CD4-positive, alpha-beta T cell treated with Interleukin-1 beta for 1 hour (primary cell): Measurements from ENCODE around the gene SH3RF3.
"Not testable (repeated sequence)": the region's sequence is repeated elsewhere in the genome, so short reads cannot be mapped to it uniquely, and the experiment has no call there.

ENCODE experiments used
- DNase-seq, 2 donors: peaks; one replicate each; pipeline ENCODE4 v3.0.0-alpha.2; 2020 to 2022

SH3RF3 gene

DNA sequence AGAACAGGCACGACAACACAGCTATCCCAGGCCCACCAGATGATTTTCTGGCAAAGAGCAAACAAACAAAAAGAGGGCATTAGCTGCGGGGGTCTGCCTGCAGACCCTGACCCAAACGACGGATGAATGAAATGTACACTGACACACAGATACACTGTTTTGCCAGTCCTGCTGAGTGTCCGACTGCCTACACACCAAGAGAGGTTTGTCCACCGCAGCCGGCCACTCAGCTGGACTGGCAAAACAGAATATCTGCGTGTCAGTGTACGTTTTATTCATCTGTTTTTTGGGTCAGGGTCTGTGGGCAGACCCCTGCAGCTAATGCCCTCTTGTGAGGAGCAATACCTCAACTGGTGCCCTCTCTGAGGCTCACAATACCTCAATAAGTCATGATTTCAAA, 10.7 kb upstream of the SH3RF3 start:
- no peak for DNase-seq

DNA sequence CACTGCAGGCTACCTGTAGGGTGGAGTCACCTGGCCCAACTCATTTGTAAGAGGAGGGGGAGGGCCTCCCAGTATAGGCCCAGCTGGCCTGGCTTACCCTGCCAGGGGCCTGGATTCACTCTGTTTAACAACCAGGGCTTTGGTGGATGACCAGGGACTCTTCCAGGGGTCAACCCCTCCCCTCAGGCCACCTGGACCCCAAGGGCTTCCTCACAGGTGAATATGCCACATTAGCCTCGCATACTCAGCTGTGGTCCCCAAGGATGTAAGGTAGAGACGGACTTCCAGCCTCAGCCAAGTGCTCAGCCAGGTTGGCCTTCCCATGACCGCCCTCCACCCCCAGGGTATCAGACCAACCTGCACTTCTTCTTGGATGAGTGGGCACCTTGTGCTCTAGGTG, 8.8 kb upstream of the SH3RF3 start:
- no peak for DNase-seq

DNA sequence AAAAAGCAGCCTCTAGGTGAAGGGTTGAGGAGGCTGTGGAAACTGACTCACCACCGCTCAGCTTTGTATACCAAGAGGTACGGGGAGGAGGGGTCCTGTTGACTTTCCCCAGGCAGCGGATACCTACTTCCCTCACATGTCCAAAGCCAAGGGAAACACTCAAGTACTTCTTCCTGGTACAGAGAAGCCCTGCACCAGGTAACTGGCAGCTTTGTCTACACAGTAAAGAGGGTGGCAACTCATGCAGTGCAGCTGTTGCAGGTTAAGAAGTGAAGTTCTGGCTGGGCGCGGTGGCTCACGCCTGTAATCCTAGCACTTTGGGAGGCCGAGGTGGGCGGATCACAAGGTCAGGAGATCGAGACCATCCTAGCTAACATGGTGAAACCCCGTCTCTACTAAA, 8.3 kb upstream of the SH3RF3 start:
- DNase-seq, result not testable (repeated sequence)

DNA sequence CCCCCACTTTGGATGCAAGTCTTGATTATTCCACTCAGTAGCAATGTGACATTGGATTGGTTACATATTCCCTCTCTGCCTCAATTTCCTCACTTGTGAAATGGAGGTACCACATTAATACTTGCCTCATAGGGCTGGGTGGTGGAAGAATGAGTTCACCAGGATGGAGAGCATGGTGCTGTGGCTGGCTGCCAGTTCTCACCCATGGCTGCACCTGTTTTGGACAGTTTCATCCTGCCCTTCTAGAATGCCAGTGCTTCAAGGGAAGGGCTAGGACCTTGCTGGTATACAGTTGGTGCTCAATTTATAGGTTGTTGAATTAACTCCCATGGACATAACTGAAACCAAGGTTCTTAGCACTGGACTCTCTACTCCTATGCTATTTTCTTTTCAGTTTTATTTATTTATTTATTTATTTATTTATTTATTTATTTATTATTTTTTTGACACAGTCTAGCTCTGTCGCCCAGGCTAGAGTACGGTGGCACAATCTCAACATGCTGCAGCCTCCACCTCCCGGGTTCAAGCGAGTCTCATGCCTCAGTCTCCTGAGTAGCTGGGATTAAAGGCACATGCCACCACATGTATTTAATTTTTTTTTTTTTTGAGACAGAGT, 5.3 kb upstream of the SH3RF3 start:
- DNase-seq, result no peak

DNA sequence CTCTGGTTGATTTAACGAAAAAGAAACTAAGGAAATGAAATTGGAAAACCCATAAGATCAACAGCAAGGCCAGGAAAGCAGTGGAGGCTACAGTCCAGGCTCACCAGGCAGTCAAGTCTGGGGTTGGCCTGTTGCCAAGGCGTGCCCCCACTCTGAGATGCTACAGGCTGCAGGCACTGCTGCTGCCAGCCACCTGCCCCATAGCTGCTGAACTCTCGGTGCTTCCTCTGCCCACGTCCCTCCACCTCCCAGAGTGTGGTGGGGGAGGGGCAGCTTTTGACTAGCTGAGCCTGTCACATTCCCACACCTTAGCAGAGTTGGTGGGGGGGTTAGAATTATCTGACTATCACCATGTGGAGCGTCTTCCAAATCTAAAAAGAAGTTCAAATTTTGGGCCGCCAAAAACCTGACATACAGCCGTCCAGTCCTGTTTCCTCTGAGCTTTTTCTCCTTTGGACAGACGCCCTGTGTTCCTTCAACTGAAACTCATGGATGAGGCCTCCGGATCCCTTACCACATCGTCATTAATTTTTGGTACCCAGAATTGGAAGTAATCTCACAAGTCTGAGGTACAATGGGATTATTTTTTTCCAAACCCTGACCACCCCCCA, 3.9 kb upstream of the SH3RF3 start:
- DNase-seq, result no peak

DNA sequence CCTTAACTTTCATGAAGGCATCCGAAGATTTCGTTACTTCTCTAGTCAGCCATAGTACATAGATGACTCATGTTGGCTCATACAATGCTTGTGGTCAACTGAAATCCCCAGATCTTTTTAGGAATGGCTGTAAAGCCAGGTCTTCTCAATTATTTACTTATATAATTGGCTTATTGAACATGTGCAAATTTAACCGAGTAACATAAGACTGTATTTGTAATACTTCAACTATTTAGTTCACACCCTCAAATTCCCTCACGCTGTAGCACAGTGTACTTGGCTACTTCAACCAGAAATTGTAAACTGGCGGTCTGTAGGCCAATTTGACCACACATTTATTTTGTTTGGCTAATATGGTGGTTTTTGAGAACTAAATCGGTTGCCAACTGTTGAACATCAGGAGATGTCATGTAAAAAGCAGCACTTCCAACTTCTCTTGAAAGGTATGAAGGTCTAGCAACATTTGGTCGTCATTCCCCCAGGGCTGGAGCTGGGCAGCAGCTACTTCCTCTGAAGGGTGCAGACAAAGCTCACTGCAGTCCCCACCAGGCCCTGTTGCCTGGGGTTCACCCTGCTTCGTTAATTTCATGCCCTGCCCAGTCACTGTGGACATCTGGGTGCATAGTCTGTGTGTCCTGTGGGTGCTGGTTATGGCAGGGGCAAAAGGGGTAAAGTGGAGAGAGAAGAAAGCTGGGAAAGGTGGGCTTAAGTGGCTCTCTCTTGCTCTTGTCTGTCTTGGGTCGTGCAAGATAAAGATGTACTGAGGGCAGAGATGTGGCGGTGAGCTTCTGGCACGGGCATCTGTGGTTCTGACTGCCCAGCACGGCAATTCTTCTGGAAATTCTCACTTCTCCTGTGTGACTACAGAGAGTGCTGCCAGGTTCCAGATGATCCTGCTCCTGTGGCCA, 3.2 kb upstream of the SH3RF3 start:
- DNase-seq, result no peak

DNA sequence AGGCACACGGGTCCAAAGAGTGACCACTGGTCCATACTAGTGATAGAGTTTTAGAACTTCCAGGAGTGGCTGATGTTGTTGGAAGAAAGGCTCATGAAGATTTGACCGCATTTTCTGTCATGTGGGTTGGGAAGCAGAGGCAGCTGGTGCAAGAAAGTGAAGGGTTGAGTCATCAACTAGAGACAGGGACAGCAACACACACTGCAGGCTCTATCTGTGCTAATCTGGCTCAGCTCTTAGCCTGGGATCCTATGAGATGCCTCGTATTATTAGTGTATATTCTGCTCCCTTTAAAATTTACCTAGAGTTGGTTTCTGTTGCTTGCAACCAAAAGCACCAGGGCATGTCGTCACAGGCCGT, 2.5 kb upstream of the SH3RF3 start:
- DNase-seq, result no peak

DNA sequence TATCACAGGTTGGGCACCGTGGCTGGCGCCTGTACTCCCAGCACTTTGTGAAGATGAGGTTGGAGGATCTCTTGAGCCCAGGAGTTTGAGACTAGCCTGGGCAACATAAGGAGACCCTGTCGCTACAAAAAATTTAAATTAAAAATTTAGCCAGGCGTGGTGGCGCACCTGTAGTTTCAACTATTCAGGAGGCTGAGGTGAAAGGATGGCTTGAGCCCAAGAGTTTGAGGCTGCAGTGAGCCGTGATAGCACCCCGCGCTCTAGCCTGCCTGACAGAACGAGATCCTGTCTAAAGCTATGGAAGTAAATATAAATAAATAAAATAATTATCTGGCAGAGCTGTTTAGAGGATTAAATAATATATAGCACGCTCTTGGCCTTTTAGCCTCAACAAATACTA, 1.4 kb upstream of the SH3RF3 start:
- DNase-seq, result no peak

DNA sequence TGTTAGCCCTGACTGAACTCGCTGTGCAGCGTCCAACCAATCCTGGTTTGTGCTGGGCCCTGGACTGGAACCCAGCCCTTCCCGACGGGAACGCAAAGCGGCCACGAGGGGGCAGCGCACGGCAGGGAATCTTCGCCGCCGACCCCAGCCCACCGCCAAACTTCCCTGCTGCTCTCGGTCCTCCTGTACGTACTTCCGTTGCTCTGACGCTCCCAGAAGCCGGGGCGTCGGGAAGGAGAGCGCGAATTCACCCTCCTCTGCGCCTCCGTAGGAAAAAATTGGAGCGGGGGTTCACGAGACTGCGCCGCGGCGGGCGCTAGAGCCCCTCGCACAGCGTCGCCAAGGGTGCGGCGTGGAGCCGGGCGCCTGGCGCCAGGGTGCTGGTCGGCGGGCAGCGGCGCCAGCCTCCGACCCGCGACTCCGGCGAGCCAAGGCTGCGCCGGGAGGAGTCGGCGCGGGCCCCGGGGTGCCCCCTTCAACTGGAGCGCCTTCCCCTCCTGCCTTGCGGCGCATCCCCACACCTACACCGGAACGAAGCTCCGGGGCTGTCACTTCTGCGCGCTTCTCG, 873 bp upstream of the SH3RF3 start:
- DNase-seq, result peak; percentile 55 to 70

DNA sequence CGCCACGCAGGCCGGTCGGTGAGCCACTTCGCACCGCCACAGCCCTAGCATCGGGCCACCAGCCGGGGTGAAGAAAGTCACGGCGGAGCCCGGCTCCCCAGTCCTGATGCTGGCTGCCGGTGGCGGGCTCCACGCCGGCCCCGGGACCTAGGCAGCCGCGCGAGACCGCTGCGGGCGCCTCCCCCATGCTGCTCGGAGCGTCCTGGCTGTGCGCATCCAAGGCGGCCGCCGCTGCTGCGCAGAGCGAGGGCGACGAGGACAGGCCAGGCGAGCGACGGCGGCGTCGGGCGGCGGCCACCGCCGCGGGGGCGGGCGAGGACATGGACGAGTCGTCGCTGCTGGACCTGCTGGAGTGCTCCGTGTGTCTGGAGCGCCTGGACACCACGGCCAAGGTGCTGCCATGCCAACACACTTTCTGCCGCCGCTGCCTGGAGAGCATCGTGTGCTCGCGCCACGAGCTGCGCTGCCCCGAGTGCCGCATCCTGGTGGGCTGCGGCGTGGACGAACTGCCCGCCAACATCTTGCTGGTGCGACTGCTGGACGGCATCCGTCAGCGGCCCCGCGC, 433 bp downstream of the SH3RF3 start:
- DNase-seq, result peak; percentile 15 to 26

DNA sequence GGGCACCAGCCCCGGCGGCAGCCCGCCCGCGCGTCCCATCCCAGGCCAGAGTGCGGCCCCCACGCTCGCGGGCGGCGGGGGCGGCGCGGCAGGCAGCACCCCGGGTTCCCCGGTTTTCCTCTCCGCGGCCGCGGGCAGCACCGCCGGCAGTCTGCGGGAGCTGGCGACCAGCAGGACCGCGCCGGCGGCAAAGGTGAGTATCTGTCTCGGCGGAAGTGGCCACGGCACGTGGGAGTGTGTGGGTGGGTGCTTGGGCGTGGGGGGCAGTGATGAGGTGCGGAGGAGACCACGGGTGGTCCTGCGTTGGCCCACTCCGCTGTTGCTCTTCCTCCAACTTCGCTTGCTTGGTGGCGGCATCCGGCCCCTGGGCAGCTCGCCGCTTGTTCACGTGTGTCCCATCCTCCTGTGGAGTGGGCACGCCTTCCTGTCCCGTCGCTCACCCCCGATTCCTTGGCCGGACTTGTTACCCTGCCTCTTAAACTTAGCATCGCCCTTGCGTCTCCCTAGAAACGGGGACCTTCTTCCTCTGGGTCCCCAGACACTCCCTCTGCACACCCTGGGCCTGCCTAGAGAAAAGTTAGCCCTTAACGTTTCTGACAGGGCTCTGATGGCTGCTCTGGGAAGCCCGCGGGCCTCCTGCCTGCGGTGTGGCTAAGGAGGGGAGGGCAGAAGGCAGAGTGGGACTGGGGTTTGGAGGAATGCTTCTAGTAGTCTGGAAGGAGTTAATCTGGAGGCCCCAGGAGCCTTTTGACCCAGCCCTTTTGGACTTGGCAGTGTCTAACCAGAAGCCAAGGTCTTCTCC, 1.1 kb downstream of the SH3RF3 start:
- DNase-seq, result no peak

DNA sequence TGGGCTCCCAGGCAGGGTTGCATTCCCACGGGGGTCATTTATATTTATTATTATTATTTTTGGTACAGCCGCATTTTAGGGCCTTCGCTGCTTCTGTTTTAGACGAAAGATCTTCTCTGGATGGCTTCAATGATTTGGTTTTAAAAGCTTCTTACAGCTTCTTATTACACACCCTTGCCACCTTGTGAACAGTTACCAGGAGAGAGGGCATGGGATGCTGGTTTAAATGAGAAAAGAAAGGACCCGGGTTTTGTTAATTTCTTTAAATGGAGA, 1.7 kb downstream of the SH3RF3 start:
- DNase-seq, result no peak

DNA sequence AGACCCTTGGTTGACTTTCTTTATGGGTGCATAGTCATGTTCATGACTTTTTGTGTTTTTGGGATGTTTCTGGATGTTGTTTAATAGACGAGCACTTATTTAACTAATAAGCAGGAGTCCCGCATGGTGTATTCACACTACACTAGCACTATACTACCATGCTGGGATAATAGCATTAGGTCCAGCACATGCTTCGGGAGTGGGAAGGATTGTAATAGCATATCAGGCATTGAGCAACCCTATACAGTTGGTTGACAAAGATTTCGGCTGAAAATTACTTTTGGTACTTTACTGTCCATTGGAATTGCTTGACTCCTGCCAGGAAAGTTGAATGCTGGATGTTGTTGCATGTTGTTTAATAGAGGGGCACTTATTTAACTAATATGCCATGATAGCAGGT, 2.8 kb downstream of the SH3RF3 start:
- DNase-seq, result no peak

DNA sequence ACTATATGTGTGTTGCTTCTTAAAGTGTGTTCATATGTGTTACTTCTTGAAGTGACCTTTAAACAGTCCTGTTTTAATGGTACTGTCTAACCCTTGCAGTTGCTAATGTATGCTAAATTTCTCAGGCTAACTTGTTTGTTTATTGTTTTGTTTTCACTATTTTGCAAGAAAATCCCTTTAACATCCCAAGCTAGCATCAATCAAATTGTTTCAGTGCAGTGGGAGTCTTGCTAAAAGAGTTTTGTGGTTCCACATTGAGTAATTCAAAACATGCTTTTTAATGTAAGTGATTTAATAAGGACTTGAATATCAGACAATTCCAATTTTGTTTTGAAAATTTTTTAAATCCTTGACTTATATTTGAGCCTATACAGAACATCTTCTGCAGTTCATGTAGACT, 3.6 kb downstream of the SH3RF3 start:
- no peak for DNase-seq

DNA sequence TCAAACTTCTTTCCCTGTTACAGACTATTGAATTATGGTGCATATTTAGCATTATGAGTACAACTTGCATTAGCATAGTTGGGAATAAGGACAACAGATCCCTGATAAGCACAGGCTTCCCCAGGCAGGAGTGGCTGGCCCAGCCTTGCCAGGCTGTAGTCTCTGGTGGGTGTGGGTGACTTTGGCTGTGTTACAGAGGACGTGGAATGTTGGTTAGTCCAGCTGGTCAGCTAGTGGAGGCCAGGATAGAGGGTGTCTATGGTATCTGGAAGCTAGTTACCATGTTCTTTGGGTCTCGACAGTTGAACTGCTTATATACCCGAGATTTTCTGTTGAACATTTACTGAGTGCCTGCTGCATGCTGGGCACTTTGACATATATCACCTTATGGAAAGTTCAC, 4.7 kb downstream of the SH3RF3 start:
- no peak for DNase-seq

DNA sequence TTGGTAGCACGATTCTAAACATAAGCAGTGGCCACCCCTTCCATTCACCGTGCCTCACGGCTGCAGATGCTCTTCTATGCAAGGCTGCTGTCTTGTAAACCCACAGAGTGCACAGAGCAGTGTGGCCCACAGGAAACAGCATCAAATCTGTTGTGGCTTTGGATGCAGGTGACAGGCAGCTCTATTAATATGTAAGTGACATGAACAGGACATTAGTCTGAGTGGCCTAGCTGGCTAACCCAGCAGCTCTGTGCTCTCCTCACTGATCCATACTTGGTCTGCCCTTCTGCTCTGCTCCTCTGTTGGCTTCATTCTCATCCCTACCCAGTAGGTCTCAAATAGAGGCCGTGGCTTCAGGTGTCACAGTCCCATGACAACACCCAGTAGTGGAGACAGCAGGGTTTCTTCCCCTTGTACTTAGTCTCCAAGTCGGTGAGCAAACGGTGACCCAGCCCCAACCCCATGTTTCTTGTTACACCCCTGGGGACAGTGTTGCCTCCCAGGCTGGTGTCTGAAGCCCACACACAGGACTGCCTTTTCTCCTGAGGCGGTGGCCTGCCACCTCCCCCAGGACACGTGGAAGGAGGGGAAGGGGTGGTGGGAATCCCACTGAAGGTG, 5.8 kb downstream of the SH3RF3 start:
- no peak for DNase-seq

DNA sequence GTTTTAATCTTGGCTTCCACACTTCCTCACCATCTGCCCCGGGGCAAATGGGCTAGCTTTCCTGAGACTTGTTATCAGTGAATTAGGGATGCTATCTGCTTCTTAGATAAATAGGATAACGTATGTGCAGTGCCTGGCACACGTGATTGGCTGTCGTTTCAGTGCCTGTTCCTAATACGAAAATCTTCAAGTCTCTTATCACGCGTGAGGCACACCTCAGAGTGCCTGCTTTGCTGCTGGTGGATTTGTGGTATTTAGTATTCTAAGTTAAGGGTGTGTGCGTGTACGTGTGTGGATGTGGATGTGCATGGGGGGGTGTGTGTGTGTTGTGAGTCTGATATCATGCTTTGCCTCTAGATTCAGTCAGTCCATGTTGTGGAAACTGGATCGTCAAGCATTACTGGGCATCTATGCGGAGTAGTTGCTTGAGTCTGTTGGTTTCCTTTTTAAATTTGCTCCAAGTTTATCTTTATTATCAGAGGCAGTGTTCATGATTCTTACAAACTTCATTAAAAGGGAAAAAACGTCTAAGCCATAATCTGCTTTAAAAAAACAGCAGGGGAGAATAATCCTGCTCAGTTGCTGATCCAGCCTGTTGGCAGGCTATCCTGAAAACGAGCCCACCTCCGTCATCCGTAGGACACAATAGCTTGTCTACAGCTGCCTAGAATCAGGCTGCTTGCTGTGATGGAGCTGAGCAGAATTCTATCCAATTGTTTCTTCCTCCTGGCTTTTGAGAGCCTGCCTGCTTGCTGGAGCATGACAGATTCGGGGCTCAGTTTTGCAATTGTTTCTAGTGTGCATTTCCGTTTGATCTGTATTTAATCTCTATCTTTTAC, 6.6 kb downstream of the SH3RF3 start:
- no peak for DNase-seq

DNA sequence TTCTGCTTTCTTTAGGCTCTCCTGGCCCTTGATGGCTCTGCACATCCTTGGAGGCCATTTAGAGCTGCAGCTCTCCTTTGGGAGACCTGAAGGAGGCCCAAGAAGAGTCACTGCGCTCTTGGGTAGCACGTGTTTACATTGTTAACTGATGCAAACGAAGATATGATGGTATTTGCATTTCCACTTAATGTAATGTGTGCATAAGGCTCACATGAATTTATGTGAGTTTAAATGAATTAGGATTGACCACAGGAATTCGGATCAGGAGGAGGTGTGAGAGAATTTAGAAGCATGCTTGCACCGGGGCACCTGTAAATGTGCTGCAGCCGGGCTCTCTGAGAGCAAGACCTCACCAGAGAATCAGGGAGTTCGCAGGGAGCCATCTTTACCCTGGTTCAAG, 7.5 kb downstream of the SH3RF3 start:
- no peak for DNase-seq

DNA sequence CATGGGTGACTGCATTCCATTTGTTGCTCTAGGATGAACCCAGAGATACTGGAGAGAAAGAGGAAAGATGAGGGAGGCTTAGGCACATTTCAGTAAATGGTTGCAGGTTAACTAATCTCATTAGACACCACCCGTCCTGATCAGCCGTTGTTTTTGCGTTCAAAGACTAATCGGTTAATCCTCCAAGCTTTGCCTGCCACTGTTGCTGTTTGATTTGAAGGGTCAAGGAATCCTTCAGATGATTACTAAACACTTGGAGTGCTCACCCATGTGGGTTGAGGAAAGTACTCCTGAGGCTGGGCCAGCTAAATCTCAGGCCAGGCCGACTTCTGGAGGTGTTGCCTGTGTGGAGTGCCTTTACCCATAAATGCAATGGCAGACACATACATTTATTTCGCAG, 8.6 kb downstream of the SH3RF3 start:
- no peak for DNase-seq

DNA sequence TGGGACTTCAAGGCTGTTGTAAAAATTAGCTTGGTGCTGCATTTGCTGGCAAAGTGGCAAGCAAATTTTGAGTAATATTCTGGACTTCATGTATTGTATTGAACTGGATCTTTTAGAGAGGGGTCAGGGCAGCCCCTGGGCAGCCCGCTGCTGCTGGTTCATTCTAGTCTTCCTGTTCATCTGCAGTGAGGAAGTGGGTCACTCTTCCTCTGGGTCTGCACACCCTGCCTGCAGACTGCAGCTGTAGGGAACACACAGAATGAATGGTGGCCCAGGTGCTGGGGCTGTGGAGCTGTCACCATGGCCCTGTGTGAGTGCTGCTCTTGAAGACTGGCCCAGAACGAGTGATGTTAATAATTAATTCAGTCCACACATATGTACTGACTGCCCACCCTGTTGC, 9.4 kb downstream of the SH3RF3 start:
- DNase-seq, result no peak

DNA sequence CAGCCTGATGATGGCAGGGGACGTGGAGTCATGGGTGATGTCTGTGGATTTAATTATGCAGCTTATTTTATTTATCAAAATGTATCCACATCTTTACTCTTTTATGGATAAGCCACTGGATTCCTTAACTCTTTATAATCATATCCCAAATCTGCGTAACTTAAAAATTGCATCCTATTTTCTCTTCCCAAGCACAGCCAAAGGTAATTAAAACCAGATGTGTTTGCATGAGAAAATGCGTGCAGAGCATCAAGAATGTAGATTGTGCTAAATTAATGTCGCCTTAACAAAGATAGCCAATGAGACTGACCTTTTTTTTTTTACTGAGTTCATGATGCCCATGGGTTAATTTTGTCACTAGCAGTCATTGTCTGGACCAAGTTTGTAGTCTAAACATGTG, 10.0 kb downstream of the SH3RF3 start:
- DNase-seq, result no peak
